IMR-90 (cell line): ENCODE data around the gene ASB11. TPM values are rescaled to one million over a fixed set of nuclear protein-coding genes. Genes with fewer than 3 reads are reported as not detected.
A peak's percentile ranks its signal among the peaks of the same experiment; 100 is the strongest.

Experiments
- ATAC-seq: fragments of 200-7000 bp; cut with Tn5 transposase; 2 replicates; pipeline ENCODE4 v1.9.1; 2020; ENCODE audit warnings: low read depth, mild to moderate bottlenecking, moderate library complexity
- BruUV-seq: library from RNA; stranded (reverse); fragments of 400-500 nt; replicated peaks from 2 replicates; lab custom pipeline; 2021; lab: Mats Ljungman, UMichigan
- CTCF ChIA-PET: fragments of 300-600 bp; formaldehyde crosslinking; extraction: SDS; loops from one replicate; lab custom pipeline; 2021; ENCODE audit warnings: antibody characterized with exemption; lab: Yijun Ruan, JAX
- POLR2A ChIA-PET: fragments of 300-600 bp; sonication (Branson Sonifier 250); formaldehyde crosslinking; loops from one replicate; lab custom pipeline; 2022; ENCODE audit warnings: antibody characterized with exemption; ENCODE audit not compliant: unreplicated experiment; lab: Charles Lee
- DNase-seq: peaks from one replicate; pipeline ENCODE4 v3.0.0; 2013
- H2AFZ ChIP-seq: replicated peaks from 2 replicates; pipeline ENCODE3; 2013; ENCODE audit warnings: low read length, mild to moderate bottlenecking; ENCODE audit not compliant: poor library complexity
- H2AK5ac ChIP-seq: 2 replicates; pipeline ENCODE4 v1.6.1; 2013; ENCODE audit warnings: low read depth, low read length, inconsistent platforms
- H2AK9ac ChIP-seq: replicated peaks from 2 replicates; pipeline ENCODE3; 2013; ENCODE audit warnings: mild to moderate bottlenecking, low read depth, low read length, moderate library complexity; ENCODE audit not compliant: poor library complexity
- H2BK120ac ChIP-seq: 2 replicates; pipeline ENCODE4 v1.6.1; 2013; ENCODE audit warnings: low read depth, low read length, inconsistent platforms
- H2BK15ac ChIP-seq: 3 replicates; pipeline ENCODE4 v1.6.1; 2013; ENCODE audit warnings: low read depth, low read length, inconsistent platforms
- H2BK20ac ChIP-seq: 2 replicates; pipeline ENCODE4 v1.6.1; 2013; ENCODE audit warnings: low read depth, mild to moderate bottlenecking, inconsistent platforms, low read length, moderate library complexity
- H2BK5ac ChIP-seq: 2 replicates; pipeline ENCODE4 v1.6.1; 2013; ENCODE audit warnings: mild to moderate bottlenecking, low read depth, low read length, inconsistent platforms; ENCODE audit not compliant: poor library complexity, severe bottlenecking
- H3K14ac ChIP-seq: replicated peaks from 2 replicates; pipeline ENCODE4 v1.6.1; 2013; ENCODE audit warnings: low read depth, low read length, inconsistent platforms
- H3K18ac ChIP-seq: 2 replicates; pipeline ENCODE4 v1.6.1; 2013; ENCODE audit warnings: low read depth, low read length, control low read depth
- H3K23ac ChIP-seq: 2 replicates; pipeline ENCODE4 v1.6.1; 2013; ENCODE audit warnings: low read depth, low read length, inconsistent platforms
- H3K27ac ChIP-seq: 2 replicates; pipeline ENCODE4 v1.5.1; 2013; ENCODE audit warnings: mild to moderate bottlenecking, control low read depth, low read length; ENCODE audit not compliant: insufficient read depth
- H3K27me3 ChIP-seq: 2 replicates; pipeline ENCODE4 v1.6.1; 2013; ENCODE audit warnings: low read length; ENCODE audit not compliant: control insufficient read depth, insufficient read depth
- H3K36me3 ChIP-seq: 2 replicates; pipeline ENCODE4 v1.6.1; 2013; ENCODE audit warnings: low read length, mixed read lengths; ENCODE audit not compliant: control insufficient read depth, insufficient read depth
- H3K4ac ChIP-seq: 2 replicates; pipeline ENCODE4 v1.6.1; 2013; ENCODE audit warnings: low read depth, low read length, inconsistent platforms
- H3K4me1 ChIP-seq: 2 replicates; pipeline ENCODE4 v1.6.1; 2013; ENCODE audit warnings: low read length, mixed read lengths; ENCODE audit not compliant: control insufficient read depth, insufficient read depth
- H3K4me2 ChIP-seq: 2 replicates; pipeline ENCODE4 v1.6.1; 2013; ENCODE audit warnings: low read depth, mild to moderate bottlenecking, control low read depth, low read length, moderate library complexity
- H3K4me3 ChIP-seq: 2 replicates; pipeline ENCODE4 v1.5.1; 2013; ENCODE audit warnings: low read depth, mild to moderate bottlenecking, control low read depth, low read length, moderate library complexity; ENCODE audit not compliant: insufficient read depth
- H3K56ac ChIP-seq: 2 replicates; pipeline ENCODE4 v1.6.1; 2013; ENCODE audit warnings: low read length, inconsistent platforms; ENCODE audit not compliant: insufficient read depth; ENCODE audit errors: extremely low read depth
- H3K79me1 ChIP-seq, 2 experiments: 2 replicates each; pipeline ENCODE4 v1.6.1; 2013; ENCODE audit warnings: low read length in 2 of 2, inconsistent platforms in 1 of 2, low read depth in 1 of 2
- H3K9ac ChIP-seq: 2 replicates; pipeline ENCODE4 v1.6.1; 2013; ENCODE audit warnings: low read depth, low read length, control low read depth
- H3K9me1 ChIP-seq: 2 replicates; pipeline ENCODE4 v1.6.1; 2013; ENCODE audit warnings: low read length, inconsistent platforms; ENCODE audit not compliant: insufficient read depth
- H3K9me3 ChIP-seq: 2 replicates; pipeline ENCODE4 v1.6.1; 2013; ENCODE audit warnings: low read length; ENCODE audit not compliant: control insufficient read depth, insufficient read depth
- H4K20me1 ChIP-seq: 2 replicates; pipeline ENCODE4 v1.6.1; 2013; ENCODE audit warnings: low read length, inconsistent platforms; ENCODE audit not compliant: insufficient read depth
- H4K5ac ChIP-seq: 2 replicates; pipeline ENCODE4 v1.6.1; 2013; ENCODE audit warnings: mild to moderate bottlenecking, low read depth, low read length, control low read depth
- H4K8ac ChIP-seq, 2 experiments: 2 replicates each; pipeline ENCODE4 v1.6.1; 2013; ENCODE audit warnings: low read depth in 2 of 2, low read length in 2 of 2, control low read depth in 1 of 2, inconsistent platforms in 1 of 2
- H4K91ac ChIP-seq: 2 replicates; pipeline ENCODE4 v1.6.1; 2013; ENCODE audit warnings: low read depth, low read length, inconsistent platforms; ENCODE audit not compliant: insufficient read depth
- MAFK ChIP-seq: IDR thresholded peaks from 2 replicates; pipeline ENCODE4 v1.6.1; 2012; ENCODE audit warnings: low read depth, low read length, improper control_type of control experiment
- NFE2L2 ChIP-seq: fragments of 150-350 bp; IDR thresholded peaks from 2 replicates; pipeline ENCODE4 v1.6.1; 2016; ENCODE audit warnings: low read depth, mild to moderate bottlenecking, low read length
- RFX5 ChIP-seq: IDR thresholded peaks from 2 replicates; pipeline ENCODE4 v1.8.0; 2012; ENCODE audit warnings: low read depth, mild to moderate bottlenecking, low read length, moderate library complexity
- SMC3 ChIP-seq: fragments of 150-350 bp; IDR thresholded peaks from 2 replicates; pipeline ENCODE4 v1.6.1; 2016; ENCODE audit warnings: low read depth, mild to moderate bottlenecking, antibody characterized with exemption, low read length, moderate library complexity
- dilution Hi-C: fragments of 300-500 bp; cut with HindIII; formaldehyde crosslinking; loops from one replicate; pipeline ENCODE4 v1.14.3; 2018; ENCODE audit warnings: low sequenced_read_pairs; ENCODE audit not compliant: unreplicated experiment
- in situ Hi-C: fragments of 300-500 bp; cut with MboI; formaldehyde crosslinking; loops from 3 replicates; pipeline ENCODE4 v1.14.3; 2019; ENCODE audit warnings: low sequenced_read_pairs, inconsistent platforms, mixed read lengths
- intact Hi-C: fragments of 100-400 bp; cut with micrococcal nuclease; formaldehyde crosslinking; loops from 2 replicates; pipeline ENCODE4 v1.10.0; 2022
- polyA plus RNA-seq, 3 experiments: library from polyadenylated mRNA; depleted of rRNA; stranded (reverse); fragments of >200 nt; gene quantifications; 2 replicates each; pipeline ENCODE4 v1.2.3, GENCODE V29; 2012; ENCODE audit warnings: low replicate concordance in 1 of 3
- total RNA-seq: library from RNA; depleted of rRNA; stranded (reverse); fragments of >200 nt; gene quantifications from 2 replicates; pipeline ENCODE4 v1.2.3, GENCODE V29; 2012
- TF ChIP-seq, protein P1 (sequence below): fragments of 150-350 bp; IDR thresholded peaks from 2 replicates; pipeline ENCODE4 v1.6.1; 2017; ENCODE audit warnings: mild to moderate bottlenecking, antibody characterized with exemption, low read length, low read depth

Gene ASB11
- total and polyA plus RNA-seq, 2 of the 4 experiments (the other 2 are of a cell fraction): not detected

- H2BK15ac ChIP-seq: no peak overlapping the region
- H2AK5ac ChIP-seq: no peak overlapping the region
- H3K4ac ChIP-seq: no peak overlapping the region
- dilution Hi-C loops: no loop called here
- no peak overlapping the region for H2BK20ac ChIP-seq
- no peak overlapping the region for H3K56ac ChIP-seq
- H3K36me3 ChIP-seq: no peaks in the 10 kb centered on the region
- in situ Hi-C loops: no loop called here
- ATAC-seq (no peak), DNase-seq (no peak)
- no peaks in the 10 kb centered on the region for H3K9me3 ChIP-seq
- H4K20me1 ChIP-seq: no peaks in the 10 kb centered on the region
- H3K9ac ChIP-seq: no peak overlapping the region
- no peak overlapping the region for H3K27ac ChIP-seq
- no peak overlapping the region for H4K8ac ChIP-seq
- H3K4me3 ChIP-seq: no peak overlapping the region
- no peaks in the 10 kb centered on the region for H3K4me1 ChIP-seq
- H4K91ac ChIP-seq: no peak overlapping the region
- no TSS peak for BruUV-seq
- H3K9me1 ChIP-seq: no peaks in the 10 kb centered on the region
- H3K23ac ChIP-seq: no peak overlapping the region
- H3K27me3 ChIP-seq: no peaks in the 10 kb centered on the region
- no peak overlapping the region for H3K18ac ChIP-seq
- no peak overlapping the region for H2AFZ ChIP-seq
- no peak overlapping the region for H3K4me2 ChIP-seq
- H2BK120ac ChIP-seq: no peak overlapping the region
- no peak overlapping the region for H3K14ac ChIP-seq
- H2BK5ac ChIP-seq: no peak overlapping the region
- TF ChIP-seq RFX5: no peak
- TF ChIP-seq, protein P1, sequence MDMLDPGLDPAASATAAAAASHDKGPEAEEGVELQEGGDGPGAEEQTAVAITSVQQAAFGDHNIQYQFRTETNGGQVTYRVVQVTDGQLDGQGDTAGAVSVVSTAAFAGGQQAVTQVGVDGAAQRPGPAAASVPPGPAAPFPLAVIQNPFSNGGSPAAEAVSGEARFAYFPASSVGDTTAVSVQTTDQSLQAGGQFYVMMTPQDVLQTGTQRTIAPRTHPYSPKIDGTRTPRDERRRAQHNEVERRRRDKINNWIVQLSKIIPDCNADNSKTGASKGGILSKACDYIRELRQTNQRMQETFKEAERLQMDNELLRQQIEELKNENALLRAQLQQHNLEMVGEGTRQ: no peak
- TF ChIP-seq NFE2L2: peak; percentile 82
- peak; percentile 48; the same call in 1 of the 2 replicates for TF ChIP-seq MAFK
- TF ChIP-seq SMC3: no peak
- no peak overlapping the region for H2AK9ac ChIP-seq
- ChIA-PET CTCF (no interaction called here), POLR2A (no interaction called here)
- H3K79me1 ChIP-seq: no peaks in the 10 kb centered on the region
- no peak overlapping the region for H4K5ac ChIP-seq
- intact Hi-C loops: no loop called here
These were observed 60.6 kb downstream of the ASB11 start for GRCh38 chrX:15254852-15255251.
